Endodermal cell (in vitro differentiated cells): ENCODE data around the gene SMURF2. TPM values are rescaled to one million over a fixed set of nuclear protein-coding genes. Genes with fewer than 3 reads are reported as not detected.

Source experiments
- DNase-seq: peaks from one replicate; pipeline ENCODE4 v3.0.0-alpha.2; 2017
- H3K27ac ChIP-seq: 2 replicates; pipeline ENCODE4 v1.5.1; 2013; ENCODE audit warnings: mild to moderate bottlenecking, low read depth, low read length, moderate library complexity
- H3K27me3 ChIP-seq: 2 replicates; pipeline ENCODE4 v1.6.1; 2013; ENCODE audit warnings: mild to moderate bottlenecking, low read length, moderate library complexity; ENCODE audit not compliant: insufficient read depth, control insufficient read depth, poor library complexity, severe bottlenecking
- H3K36me3 ChIP-seq: 2 replicates; pipeline ENCODE4 v1.7.0; 2013; ENCODE audit warnings: mild to moderate bottlenecking, low read length, moderate library complexity; ENCODE audit not compliant: control insufficient read depth, insufficient read depth
- H3K4me1 ChIP-seq: one replicate; pipeline ENCODE4 v1.7.0; 2013; ENCODE audit warnings: low read length; ENCODE audit not compliant: control insufficient read depth, insufficient read depth
- H3K4me3 ChIP-seq: 2 replicates; pipeline ENCODE4 v1.5.1; 2013; ENCODE audit warnings: mild to moderate bottlenecking, low read length, moderate library complexity
- H3K9ac ChIP-seq: 2 replicates; pipeline ENCODE4 v1.6.1; 2013; ENCODE audit warnings: mild to moderate bottlenecking, low read length, moderate library complexity; ENCODE audit not compliant: poor library complexity, severe bottlenecking; ENCODE audit errors: extremely low read depth
- H3K9me3 ChIP-seq: 2 replicates; pipeline ENCODE4 v1.6.1; 2013; ENCODE audit warnings: mild to moderate bottlenecking, low read length, moderate library complexity; ENCODE audit not compliant: control insufficient read depth
- H3K27ac Mint-ChIP-seq: 2 replicates; pipeline ENCODE4 v1.8.0; 2020; ENCODE audit warnings: mixed read lengths
- H3K27me3 Mint-ChIP-seq: 2 replicates; pipeline ENCODE4 v1.8.0; 2021; ENCODE audit warnings: mild to moderate bottlenecking, mixed read lengths; ENCODE audit not compliant: insufficient read depth
- H3K36me3 Mint-ChIP-seq: 2 replicates; pipeline ENCODE4 v1.8.0; 2020; ENCODE audit warnings: low read depth, mixed read lengths
- H3K4me1 Mint-ChIP-seq: 2 replicates; pipeline ENCODE4 v1.8.0; 2020; ENCODE audit warnings: mixed read lengths
- H3K4me3 Mint-ChIP-seq: 2 replicates; pipeline ENCODE4 v1.8.0; 2020; ENCODE audit warnings: mild to moderate bottlenecking, moderate library complexity, mixed read lengths
- H3K9me3 Mint-ChIP-seq: 2 replicates; pipeline ENCODE4 v1.8.0; 2020; ENCODE audit warnings: mild to moderate bottlenecking, mixed read lengths
- CTCF ChIP-seq: fragments of 200-600 bp; sonication (generic); conservative IDR thresholded peaks from 2 replicates; pipeline ENCODE4 v1.5.0; 2021; ENCODE audit warnings: antibody characterized with exemption, mild to moderate bottlenecking
- WGBS, 2 experiments: methylation state at CpG; one replicate each; pipeline versions ENCODE4 v1.1.5 to v1.1.7; 2013; ENCODE audit warnings: missing lambda C conversion rate in 2 of 2, mixed read lengths in 1 of 2; ENCODE audit not compliant: insufficient coverage in 1 of 2, insufficient read length in 1 of 2; 5-methylcytosine and 5-hydroxymethylcytosine counted together
- microRNA-seq: library from miRNA; unstranded; fragments of <30 nt; microRNA quantifications from one replicate; pipeline ENCODE4 v1.2.0, GENCODE V29; 2020; ENCODE audit warnings: borderline microRNAs expressed
- total RNA-seq, 2 donors: library from RNA; stranded (reverse); fragmentation: NEBNext Ultra II Directional in 1 of 2; extraction: Animal tissue kit (Norgen Biotek cat#: 25700) in 1 of 2; gene quantifications; 2 replicates in 1 of 2; 3 replicates in 1 of 2; pipeline ENCODE4 v1.2.1, GENCODE V29; 2021

SMURF2 gene
- total RNA-seq, 2 donors from 2014 or later = 33.6 to 34.1 TPM

GRCh38 chr17:64496348-64496785, 165.7 kb downstream of the SMURF2 start:
- Histone ChIP-seq H3K36me3 (peaks cover 53% of the 10 kb centered on the region), H3K4me3 (peak overlapping the region; percentile 91), H3K9ac (peak overlapping the region; percentile 48), H3K9me3 (peaks cover 4% of the 10 kb centered on the region), H3K27me3 (no peaks in the 10 kb centered on the region), H3K27ac (no peak overlapping the region), H3K4me1 (peaks cover 3% of the 10 kb centered on the region)
- no peak for TF ChIP-seq CTCF
- Mint-ChIP-seq H3K27me3 (no peaks in the 10 kb centered on the region), H3K4me3 (peak overlapping the region; percentile 99), H3K4me1 (peaks cover 33% of the 10 kb centered on the region), H3K9me3 (peaks cover 3% of the 10 kb centered on the region), H3K36me3 (peaks cover 57% of the 10 kb centered on the region), H3K27ac (peak overlapping the region; percentile 99)
- 3 to 5% methylated on average over 6 to 20 of the region's 20 CpGs for WGBS, 2 experiments
- no peak for DNase-seq

Small RNA genes lying within 50 kb of the gene (microRNA-seq; reads per million reads assigned to microRNA genes)
- not detected for gene MIR3064
- not detected for gene MIR5047

Other genes starting within 250 kb of the SMURF2 start
- under 1 TPM in 1 of 2 donors, not detected in 1; 0.80 TPM for gene MILR1, start 213.2 kb downstream of the SMURF2 start, total RNA-seq
- 10 to 100 TPM; 27.1 to 33.9 TPM for gene POLG2, start 165.3 kb downstream of the SMURF2 start, total RNA-seq
- gene DDX5, start 156.0 kb downstream of the SMURF2 start, total RNA-seq = 100 to 1,000 TPM; 687 to 894 TPM
- gene CEP95, start 155.3 kb downstream of the SMURF2 start, total RNA-seq = 10 to 100 TPM; 75.5 to 93.9 TPM